Limb (tissue), 2 donors: ENCODE data around the gene ATXN7L1.

ENCODE experiments used
- DNase-seq, 2 donors: peaks; one replicate each; pipeline ENCODE4 v3.0.0-alpha.2; 2016; ENCODE audit errors: extremely low spot score in 2 of 2

Gene ATXN7L1

DNA sequence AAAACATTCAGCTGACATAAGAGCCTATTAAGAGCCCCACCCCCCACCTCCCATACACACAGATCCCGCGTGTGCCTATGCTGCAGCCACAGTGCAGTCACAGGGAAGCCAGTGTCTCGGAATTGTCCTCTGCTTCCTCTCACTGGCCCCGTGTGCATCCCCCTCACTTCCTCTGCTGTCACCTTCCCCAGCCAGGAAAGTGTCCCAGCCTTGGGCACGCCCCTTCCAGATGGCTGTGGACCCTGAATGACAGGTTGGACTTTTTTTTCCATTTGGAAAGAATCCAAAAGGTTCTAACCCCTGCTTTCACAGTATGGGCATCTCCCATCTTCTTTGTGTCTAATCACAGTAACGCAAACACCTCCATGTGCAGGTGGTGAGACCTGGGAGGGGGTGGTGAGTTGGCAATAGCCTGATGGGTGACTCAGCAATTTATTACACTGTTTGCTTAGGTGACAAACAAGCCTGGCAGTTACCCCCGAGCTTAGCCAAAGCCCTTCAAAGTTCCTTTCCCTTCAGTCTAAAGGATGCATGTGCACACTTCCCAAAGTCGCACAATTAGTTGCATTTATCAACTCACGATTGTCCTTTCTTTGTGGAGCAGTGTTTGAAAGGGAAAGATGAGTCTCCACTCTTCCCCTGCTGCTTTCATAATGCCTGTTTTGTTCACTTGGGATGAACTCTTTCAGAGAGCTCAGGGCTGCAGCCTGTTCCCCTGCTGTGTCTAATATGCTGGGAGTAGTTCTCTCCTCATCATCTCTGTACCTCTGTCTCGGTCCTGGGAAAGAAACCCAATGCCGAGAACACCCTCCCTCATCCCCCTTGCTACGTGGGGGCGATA is 227.6 kb downstream of the ATXN7L1 start:
- DNase-seq, result no peak

DNA sequence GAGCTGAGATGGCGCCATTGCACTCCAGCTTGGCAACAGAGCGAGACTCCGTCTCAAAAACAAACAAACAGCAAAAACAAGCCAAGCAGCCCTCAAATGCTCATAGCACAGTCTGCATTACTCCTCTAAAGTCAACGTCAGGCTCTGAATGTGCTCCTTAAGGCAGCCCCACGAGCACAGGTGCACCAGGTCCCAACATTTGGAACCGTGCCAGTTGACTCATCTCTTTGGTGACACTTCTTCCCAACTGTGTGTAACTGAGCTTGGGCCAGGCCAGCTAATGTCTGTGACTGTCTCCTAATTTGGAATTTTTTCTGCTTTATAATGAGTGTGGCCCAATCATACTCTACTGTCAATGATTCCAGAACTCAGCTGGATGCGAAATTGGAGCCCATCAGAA is 228.8 kb downstream of the ATXN7L1 start:
- DNase-seq, result no peak

DNA sequence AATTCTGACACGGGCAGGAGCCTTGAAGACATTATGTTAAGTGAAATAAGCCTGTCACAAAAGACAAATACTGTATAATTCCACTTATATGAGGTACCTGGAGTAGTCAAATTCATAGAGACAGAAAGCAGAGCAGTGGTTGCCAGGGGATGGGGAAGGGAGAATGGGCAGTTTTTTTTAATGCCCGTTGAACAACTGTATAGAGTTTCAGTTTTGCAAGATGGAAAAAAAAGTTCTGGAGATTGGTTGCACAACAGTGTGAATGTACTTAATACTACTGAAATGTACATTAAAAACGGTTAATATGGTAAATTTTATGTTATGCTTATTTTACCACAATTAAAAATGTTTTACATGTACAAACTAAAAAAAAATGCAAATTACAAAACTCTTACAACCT is 231.5 kb downstream of the ATXN7L1 start:
- DNase-seq, result no peak

DNA sequence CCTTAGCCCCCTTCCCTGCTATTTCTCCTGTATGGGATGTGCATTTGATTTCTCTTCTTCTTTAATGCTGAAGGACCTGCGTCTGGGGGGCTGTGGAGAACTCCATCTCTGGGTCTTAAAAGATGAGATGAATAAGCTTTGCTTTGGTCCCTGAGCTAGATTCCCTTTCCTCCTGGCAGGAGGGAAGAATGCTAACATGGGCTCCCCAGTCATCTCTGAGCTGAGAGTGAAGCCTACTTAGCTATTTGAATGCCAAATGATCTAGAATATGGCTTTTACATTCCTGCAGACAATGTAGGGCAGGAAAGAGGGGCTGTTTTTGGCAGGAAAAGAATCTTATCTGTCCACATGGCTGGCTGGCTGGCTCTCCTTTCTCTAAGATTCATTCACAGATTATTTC is 232.5 kb downstream of the ATXN7L1 start:
- DNase-seq, result no peak

DNA sequence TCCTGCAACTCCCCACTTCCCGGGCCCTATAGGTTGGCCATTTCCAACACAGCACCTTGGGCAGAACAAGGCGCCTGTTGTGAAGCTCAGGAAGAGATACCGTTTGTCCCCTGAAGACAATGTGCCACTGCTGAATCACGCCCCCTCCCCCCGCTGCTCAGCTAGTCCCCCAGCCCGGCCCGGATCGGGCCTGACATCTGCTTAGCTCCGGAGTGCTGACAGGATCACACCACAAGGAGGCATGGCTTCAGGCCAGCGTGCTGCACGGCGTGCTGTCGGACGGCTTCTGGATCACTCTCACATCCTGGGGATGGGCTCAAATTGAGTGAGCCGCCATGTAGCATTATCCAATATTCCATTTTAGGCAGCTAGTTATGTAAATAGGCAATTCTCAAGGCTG is 233.0 kb downstream of the ATXN7L1 start:
- peak; percentile 36 to 66 for DNase-seq

DNA sequence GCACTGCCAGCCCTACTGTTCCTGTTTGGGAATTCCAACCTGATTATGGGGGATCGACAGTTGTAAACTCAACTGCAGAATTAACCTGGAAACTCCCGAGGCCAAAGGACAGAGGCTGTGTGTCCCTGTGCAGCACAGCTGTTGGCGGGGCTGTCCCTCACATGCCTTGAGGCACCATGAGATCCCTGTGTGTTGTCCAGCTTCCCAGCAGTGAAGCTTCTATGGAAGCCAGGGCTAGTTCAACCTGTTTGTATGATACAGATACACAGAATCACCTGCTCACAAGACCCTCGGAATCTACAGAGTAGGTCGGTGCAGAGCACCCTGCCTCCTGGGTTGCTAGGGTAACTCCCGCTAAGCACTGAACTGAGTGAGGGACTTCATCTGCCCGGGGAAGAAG is 234.1 kb downstream of the ATXN7L1 start:
- no peak for DNase-seq

DNA sequence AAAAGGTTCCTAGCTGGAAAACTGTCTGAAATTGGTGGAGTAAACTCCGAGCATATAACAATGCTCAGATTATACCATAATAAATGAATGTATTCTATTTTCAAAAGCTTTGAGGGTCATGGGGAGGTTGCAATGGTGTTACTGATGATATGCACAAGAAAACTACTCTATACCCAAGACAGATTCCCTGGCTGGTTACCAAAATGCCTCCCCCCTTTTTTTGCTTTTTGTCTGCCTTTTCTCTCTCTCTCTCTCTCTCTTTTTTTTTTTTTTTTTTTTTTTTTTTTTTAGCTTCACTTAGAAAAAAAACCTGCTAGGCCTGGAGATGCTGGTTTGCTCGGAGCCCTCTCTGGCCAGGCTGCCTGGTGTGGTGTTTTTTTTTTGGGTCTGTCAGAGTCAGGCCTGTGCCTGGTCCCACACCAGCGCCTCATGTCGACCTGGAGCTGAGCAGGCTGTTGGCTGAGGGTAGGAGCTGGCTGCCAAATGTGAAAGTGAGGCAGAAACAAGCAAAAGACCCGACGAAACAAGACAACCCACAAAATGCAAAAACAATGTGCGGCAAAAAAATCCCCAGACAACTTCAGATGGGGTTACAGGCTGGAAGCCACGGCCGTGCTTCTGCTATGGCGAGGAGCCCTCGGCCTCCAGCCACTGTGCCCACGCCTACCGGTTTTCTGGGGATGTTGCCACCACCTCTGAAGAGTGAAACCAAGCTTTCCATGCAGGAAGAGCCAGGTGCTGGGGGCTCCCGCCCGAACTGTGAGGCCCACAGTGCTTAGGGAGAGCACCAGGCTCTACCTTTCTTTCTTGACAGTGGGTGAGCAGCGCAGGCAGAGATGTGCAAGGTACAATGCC is 235.2 kb downstream of the ATXN7L1 start:
- DNase-seq, result no peak

DNA sequence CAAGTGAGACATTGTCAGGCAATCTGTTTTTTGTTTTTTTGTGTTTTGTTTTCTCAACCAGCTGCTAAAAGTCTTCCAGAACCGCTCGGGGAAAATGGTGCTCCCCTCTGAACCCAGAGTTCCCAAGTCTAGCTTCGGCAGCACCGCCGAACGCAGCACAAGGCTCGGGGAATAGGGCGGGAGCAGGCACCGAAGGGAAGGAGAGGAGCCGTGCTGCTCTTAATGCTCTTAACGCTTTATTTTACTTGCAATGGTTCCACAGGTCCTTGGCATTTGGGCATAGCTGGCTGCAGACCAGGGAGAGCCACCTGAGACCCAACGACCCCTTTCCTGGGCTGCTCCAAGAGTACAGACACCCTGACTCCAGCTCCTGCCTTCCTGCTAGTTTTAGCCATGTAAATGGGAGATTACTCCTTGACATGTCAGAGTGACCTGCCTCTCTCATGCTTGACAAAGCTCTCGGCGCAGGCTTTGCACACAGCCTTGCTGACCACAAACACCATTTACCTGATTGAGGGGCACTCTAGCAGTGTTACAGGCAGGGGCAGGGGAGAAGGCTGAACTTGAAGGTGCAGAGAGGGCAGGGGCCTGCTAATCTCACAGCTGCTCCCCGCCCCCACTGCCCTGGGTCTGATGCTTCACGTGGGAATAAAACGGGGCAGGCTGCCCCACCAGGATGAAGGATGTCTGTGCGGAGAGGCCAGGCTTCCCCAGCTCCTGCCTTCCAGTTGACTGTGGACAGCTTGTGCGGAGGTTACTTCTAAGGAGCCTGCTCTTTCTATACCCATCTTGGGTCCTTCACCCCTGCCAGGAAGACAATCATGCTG is 236.5 kb downstream of the ATXN7L1 start:
- DNase-seq, result no peak

DNA sequence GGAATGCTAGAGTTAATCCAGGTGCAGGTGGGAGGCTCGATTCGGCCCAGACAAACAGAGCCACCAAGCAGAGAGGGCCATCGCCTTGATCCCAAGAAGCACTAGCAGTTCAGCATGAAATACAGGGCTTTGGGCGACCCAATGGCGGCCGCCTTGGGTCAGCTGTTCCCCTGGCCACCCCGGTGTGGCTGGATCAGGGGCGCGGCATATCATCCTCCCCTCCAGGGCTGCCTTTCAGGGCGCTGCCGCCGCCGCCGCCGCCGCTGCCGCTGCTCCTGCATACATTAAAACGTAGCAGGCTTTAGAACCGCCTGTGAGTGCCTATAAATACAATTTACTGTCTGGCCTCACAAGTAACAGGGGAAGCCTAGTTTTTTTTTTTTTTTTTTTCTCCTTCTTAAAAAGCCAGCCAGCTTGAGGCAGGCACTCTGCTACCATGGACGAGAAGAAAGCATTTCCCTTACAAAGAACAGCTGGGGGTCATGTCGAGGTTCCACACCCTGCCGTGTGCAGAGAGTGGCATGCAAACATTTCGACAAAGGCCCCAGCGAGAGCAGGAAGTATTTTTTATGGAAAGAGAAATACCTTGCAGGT is 237.4 kb downstream of the ATXN7L1 start:
- DNase-seq, result peak; percentile 36 to 66

DNA sequence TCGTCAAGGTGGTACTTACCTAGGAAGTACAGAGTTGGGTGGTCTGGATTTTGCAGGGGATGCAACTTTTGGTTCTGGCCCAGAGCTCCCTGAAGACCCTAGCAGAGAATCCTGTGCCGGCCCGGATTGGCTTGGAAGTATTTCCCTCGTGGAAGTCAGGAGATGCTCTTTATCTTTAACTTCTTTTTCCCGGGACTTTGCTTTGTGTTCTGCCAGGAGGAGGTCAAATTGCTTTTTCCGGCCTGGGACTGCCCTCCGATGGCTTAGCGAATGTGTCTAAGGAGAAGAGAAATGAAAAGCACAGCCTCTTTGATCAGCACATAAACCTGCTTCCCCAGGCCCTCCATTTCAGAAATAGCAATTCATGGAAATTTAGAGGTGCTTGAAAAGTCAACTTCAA is 238.1 kb downstream of the ATXN7L1 start:
- DNase-seq, result no peak

DNA sequence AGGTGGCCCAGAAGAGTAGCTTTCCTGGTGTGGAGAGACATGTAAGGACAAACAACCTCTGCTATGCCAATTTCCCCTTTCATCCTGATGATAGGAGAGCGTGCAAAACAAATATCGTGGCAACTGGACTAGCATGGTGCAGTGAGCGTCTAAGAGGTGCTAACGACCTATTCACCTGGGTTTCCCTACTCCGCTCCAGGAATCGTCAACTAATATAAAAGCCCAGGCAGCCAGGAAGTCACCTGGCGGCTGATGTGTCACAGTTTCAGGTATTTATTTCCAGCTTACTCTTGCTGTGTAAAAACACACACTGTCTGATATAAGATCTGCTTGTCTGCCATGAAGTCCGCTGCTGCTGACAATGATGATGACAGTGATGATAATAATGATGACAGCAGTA is 238.6 kb downstream of the ATXN7L1 start:
- no peak for DNase-seq

DNA sequence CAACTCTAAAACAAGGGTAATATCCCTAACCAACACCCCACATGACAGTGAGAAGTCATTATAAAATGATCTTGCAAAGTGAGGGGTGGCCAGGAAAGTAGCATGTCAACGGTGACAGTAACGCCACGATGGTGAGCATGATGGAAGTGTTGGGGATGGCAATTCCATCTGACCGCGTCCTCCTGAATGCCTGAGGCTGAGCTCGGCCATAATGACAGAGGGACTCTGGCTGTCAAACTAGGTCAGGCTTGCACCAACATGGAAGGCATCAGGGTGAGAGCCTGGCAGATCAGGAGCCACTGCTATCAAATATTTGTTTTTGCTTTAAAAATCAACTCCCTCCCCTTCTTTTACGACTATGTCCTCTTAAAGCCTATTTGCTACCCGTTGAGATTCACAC is 239.4 kb downstream of the ATXN7L1 start:
- no peak for DNase-seq

DNA sequence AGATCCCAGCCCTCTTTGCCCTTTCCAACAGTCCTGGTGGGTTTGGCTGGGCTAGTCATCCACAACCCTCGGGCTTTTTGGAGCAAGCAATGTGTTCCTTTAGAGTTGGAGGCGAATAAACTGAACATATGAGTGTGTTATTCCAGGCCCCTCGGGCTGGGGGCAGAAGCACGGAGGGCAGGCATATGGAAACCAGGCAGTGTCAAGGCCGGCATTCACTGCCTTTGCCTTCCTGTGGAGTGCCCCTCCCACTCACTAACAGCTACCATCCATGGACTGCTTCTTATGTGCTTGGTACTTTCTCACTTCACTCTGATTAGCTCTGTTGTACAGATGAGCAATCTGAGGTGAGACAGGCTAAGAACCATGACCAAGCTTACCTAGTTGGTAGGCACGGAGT is 241.2 kb downstream of the ATXN7L1 start:
- DNase-seq, result no peak

DNA sequence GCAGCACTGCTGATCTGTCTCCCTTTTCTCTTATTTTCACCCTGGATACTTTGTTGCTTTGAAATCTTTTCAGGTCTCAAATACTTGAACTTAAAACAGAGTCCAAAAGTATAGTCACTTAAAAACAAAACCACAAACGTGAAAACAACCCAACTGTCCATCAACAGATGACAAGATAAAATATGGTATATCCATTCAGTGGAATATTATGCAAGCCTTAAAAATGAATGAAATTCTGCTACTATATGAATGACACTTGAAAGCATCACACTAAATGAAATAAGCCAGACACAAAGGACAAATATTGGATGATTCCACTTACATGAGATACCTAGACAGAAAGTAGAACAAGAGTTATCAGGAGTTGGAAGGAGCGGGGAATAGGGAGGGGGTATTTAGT is 250.4 kb downstream of the ATXN7L1 start:
- DNase-seq, result no peak

DNA sequence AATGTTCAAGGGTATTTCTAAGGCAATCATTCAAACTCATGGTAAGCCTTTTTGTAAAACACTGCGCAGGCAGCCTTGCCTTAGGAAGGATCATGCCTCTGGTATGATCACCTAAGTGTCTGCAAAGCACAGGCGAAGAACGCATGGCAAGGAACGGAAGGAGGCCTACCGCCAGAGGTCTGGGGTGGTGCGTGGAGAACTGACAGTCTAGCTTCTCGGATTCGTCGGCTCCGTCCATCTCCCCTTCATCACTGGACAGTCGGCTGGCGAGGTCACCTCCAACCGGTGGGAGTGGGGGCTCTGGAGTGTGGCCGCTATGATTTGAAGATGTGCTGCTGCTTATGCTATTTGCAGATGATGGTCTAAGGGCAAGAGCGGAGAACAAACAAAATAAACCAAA is 252.5 kb downstream of the ATXN7L1 start:
- DNase-seq, result no peak

DNA sequence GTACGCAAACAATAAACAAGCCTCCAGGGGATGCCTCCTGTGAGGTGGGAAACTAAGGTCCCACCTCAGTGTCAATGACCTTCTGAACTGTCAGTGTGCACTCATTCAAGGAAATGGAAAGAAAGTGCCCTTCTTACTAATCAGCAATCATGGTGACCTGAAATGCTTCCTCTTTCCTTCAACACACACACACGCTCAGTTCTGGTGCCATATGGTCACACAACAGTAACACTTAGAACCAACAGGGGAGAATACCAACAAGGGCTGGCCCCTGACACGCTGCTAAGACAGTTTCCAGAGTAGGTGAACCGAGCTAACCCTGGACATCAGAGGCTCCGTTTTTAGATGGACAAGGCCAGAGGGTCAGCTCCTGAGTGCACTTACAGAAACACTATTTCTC is 253.0 kb downstream of the ATXN7L1 start:
- no peak for DNase-seq

DNA sequence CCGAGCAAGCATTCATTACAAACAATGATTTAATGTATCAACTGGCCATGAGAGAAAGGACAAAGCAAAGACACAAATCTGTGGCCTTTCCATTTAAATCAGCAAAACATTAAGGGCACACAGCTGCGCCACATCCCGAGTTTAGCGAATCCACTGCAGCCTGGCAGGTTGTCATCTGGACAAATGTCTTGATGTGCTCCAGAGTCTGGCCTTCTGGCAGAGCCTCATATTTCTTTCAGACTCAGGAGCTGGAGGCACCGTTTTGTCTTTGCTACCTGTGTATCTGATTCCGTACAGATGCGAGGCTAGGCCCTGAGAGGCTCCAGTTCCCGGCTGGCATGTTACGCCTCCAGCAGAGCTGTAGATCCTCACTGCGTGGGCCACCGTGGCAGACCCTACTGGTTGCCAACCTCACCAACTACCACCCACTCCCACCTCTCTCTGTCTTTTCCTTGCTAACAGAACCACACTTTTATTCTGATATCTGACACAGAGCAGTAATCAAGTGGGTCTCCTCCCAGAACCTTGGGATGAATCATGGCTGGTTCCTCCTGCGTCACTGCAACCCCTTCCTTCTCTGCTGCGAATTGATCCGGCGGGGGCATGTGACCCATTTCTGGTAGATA is 254.2 kb downstream of the ATXN7L1 start:
- no peak for DNase-seq

DNA sequence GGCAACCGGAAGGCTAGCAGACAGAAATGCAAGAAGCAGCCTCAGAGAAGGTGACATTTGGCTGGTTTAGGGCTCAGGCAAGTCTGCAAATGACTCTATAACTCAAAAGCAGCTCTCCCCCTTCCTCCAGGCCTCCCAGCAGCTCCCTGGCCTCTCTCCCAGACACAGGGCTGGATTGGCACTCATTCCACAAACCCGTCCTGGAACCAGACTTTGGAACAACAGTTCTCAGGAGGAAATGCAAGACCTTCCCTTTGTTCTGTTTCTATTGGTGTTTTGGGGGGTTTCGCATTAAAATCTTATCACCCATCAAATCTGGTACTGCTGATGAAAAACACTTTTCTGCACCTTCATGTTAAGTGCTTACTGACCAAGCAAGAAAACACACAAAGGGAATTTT is 254.8 kb downstream of the ATXN7L1 start:
- peak; percentile 60 to 74 for DNase-seq

DNA sequence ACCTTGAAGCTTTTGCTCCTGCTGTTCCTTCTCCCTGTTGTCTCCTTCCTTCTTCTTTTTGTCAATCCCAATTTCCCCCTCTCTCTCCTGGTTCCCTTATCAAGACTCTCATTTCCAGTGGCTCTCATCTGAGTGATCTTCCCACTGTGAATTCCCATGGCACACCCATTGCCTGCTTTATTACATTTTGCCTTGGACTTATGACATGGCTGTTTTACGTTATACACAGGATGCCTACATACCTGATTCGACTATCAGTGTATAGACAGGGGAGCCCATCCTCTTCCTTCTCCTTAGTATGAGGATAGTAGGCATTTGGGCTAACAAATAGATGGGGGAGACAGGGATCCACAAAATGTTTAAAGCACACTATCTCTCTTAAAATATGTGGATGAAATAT is 255.2 kb downstream of the ATXN7L1 start:
- no peak for DNase-seq

DNA sequence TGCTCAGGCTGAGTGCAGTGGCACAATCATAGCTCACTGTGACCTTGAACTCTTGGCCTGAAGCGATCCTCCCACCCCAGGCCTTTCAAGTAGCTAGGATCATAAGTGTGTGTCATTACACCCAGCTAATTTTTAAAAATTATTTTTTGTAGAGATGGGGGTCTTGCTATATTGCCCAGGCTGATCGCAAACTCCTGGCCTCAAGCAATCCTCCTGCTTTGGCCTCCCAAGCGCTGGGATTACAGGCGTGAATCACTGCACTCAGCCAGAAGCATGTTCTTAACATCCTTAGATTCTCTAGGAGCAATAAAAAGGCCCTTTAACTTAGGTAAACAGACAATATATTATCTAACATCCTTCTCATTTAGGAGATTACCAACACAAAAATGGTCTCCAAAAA is 256.8 kb downstream of the ATXN7L1 start:
- no peak for DNase-seq

DNA sequence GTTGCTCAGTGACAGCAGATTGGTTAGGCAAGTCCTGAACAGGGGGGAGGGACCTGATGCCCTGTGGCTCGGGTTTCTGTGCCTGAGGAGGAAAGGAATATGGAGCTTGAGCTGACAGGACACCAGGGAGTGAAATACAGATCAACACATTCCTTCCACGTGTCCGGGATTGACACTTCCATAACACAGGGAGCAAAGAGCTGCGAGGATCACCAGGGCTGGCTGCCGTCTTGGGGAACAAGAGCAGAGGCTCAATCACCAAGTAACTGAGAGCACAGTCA is 258.4 kb downstream of the ATXN7L1 start:
- DNase-seq, result no peak
